Esophagus squamous epithelium (tissue), 5 donors: ENCODE results near the gene NRG3. TPM values are rescaled to one million over a fixed set of nuclear protein-coding genes. Genes with fewer than 3 reads are reported as not detected.

Experiments
- DNase-seq: peaks from one replicate; lab custom pipeline; 2025; lab: John Stamatoyannopoulos, UW
- H3K27ac ChIP-seq, 4 donors: fragments of 200-600 bp; sonication (generic); one replicate each; pipeline ENCODE4 v1.5.1; 2016 to 2019; ENCODE audit warnings: mild to moderate bottlenecking in 1 of 4
- H3K27me3 ChIP-seq, 4 donors: fragments of 200-600 bp; sonication (generic); 1 replicate in 3 of 4; 2 replicates in 1 of 4; pipeline versions ENCODE4 v1.5.1 to v1.6.0; 2017 to 2021; ENCODE audit warnings: antibody characterized with exemption in 1 of 4
- H3K36me3 ChIP-seq, 3 donors: fragments of 200-600 bp; sonication (generic); one replicate each; pipeline ENCODE4 v1.5.1; 2016 to 2019
- H3K4me1 ChIP-seq, 3 donors: fragments of 200-600 bp; sonication (generic); one replicate each; pipeline ENCODE4 v1.5.1; 2017 to 2019
- H3K4me3 ChIP-seq, 4 donors: fragments of 200-600 bp; sonication (generic); 1 replicate in 3 of 4; 2 replicates in 1 of 4; pipeline ENCODE4 v1.5.1; 2016 to 2019; ENCODE audit warnings: mild to moderate bottlenecking in 2 of 4, moderate library complexity in 1 of 4
- H3K9me3 ChIP-seq, 3 donors: fragments of 200-600 bp; sonication (generic); one replicate each; pipeline ENCODE4 v1.5.1; 2016 to 2019
- CTCF ChIP-seq, 6 experiments: fragments of 450-650 bp in 4 of 6; fragments of 200-600 bp in 2 of 6; sonication (generic) in 2 of 6; IDR thresholded peaks; one replicate each; pipeline ENCODE4 v1.5.1; 2016 to 2019; ENCODE audit warnings: antibody characterized with exemption in 6 of 6, mild to moderate bottlenecking in 4 of 6, moderate library complexity in 4 of 6
- POLR2A ChIP-seq, 4 donors: fragments of 450-650 bp; IDR thresholded peaks; one replicate each; pipeline ENCODE4 v1.6.1; 2017; ENCODE audit warnings: antibody characterized with exemption in 4 of 4, mild to moderate bottlenecking in 4 of 4, moderate library complexity in 3 of 4
- WGBS, 2 donors: methylation state at CpG; one replicate each; pipeline ENCODE4 v1.1.5; 2018; 5-methylcytosine and 5-hydroxymethylcytosine counted together
- intact Hi-C: fragments of 100-400 bp; cut with DNase I; formaldehyde crosslinking; loops from one replicate; pipeline ENCODE4 v1.15.0; 2022
- total RNA-seq, 4 donors: library from RNA; depleted of rRNA; stranded (reverse); fragments of >200 nt; gene quantifications; one replicate each; pipeline ENCODE4 v1.1.0, GENCODE V29; 2016
- donor health status: DM: yes; HTN: yes; CAD: no.

Gene NRG3
- total RNA-seq, 4 donors from 2014 or later: 0.19 TPM; not detected in 3

- Histone ChIP-seq H3K4me1 (no peaks in the 10 kb centered on the region), H3K9me3 (no peaks in the 10 kb centered on the region), H3K36me3 (no peaks in the 10 kb centered on the region), H3K4me3 (no peak overlapping the region), H3K27me3 (no peaks in the 10 kb centered on the region), H3K27ac (no peak overlapping the region)
- intact Hi-C loops: no loop called here
- no peak for DNase-seq
- 64 to 78% methylated on average over 6 to 7 of the region's 7 CpGs for whole genome bisulfite sequencing, 2 donors
- TF ChIP-seq POLR2A (IDR thresholded peaks at IDR 0.05) (no peak), CTCF (IDR thresholded peaks at IDR 0.05) (no peak)
These were observed 14.3 kb downstream of the NRG3 start for GRCh38 chr10:81889181-81889769.

- Histone ChIP-seq H3K9me3 (no peaks in the 10 kb centered on the region), H3K27me3 (no peaks in the 10 kb centered on the region), H3K36me3 (no peaks in the 10 kb centered on the region), H3K4me3 (no peak overlapping the region), H3K4me1 (no peaks in the 10 kb centered on the region), H3K27ac (no peak overlapping the region)
- no peak for DNase-seq
- 74 to 88% methylated on average over 8 of the region's 8 CpGs for WGBS, 2 donors
- TF ChIP-seq POLR2A (IDR thresholded peaks at IDR 0.05) (no peak), CTCF (IDR thresholded peaks at IDR 0.05) (no peak)
- intact Hi-C loops: no loop called here
These were observed 19.6 kb downstream of the NRG3 start for GRCh38 chr10:81894616-81895015.

GRCh38 chr10:81898518-81898917, 23.5 kb downstream of the NRG3 start:
- Histone ChIP-seq H3K4me1 (no peaks in the 10 kb centered on the region), H3K36me3 (no peaks in the 10 kb centered on the region), H3K9me3 (no peaks in the 10 kb centered on the region), H3K27me3 (no peaks in the 10 kb centered on the region), H3K4me3 (no peak overlapping the region), H3K27ac (no peak overlapping the region)
- no peak for DNase-seq
- intact Hi-C loops: no loop called here
- TF ChIP-seq POLR2A (IDR thresholded peaks at IDR 0.05) (no peak), CTCF (IDR thresholded peaks at IDR 0.05) (no peak)
- WGBS, 2 donors: 6 to 15% methylated on average over 1 of the region's 1 CpG

DNA sequence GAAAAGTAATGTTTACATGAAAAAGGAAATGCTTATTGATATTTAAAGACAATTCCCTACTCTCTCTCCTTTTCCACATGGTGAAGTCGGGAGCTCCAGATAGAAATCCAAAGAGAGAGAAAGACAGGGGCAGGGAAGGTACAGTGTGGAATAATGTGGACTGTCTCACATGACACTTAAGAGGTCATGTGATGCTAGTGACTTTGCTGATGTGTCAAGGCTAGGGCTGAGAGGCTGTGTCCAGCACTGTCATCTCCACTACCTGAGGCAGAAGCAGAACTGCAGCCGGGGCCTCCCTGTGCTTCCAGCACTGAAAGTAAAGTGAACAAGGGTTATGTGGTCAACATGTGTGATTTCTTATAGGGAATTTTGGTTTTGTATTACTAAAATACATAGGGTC, 26.0 kb downstream of the NRG3 start:
- Histone ChIP-seq H3K4me3 (no peak overlapping the region), H3K36me3 (no peaks in the 10 kb centered on the region), H3K9me3 (no peaks in the 10 kb centered on the region), H3K4me1 (no peaks in the 10 kb centered on the region), H3K27me3 (no peaks in the 10 kb centered on the region), H3K27ac (no peak overlapping the region)
- TF ChIP-seq POLR2A (IDR thresholded peaks at IDR 0.05) (no peak), CTCF (IDR thresholded peaks at IDR 0.05) (no peak)
- DNase-seq: no peak
- intact Hi-C loops: no loop called here
- WGBS, 2 donors: 93 to 96% methylated on average over 2 of the region's 2 CpGs

GRCh38 chr10:81903472-81903871, 28.5 kb downstream of the NRG3 start:
- DNase-seq: no peak
- intact Hi-C loops: no loop called here

More at GRCh38 chr10:81903472-81903871, 28.5 kb downstream of the NRG3 start:
- Histone ChIP-seq H3K27ac (no peak overlapping the region), H3K4me1 (no peaks in the 10 kb centered on the region), H3K27me3 (no peaks in the 10 kb centered on the region), H3K36me3 (no peaks in the 10 kb centered on the region), H3K9me3 (no peaks in the 10 kb centered on the region), H3K4me3 (no peak overlapping the region)
- WGBS, 2 donors: 72 to 73% methylated on average over 4 of the region's 4 CpGs
- TF ChIP-seq CTCF (IDR thresholded peaks at IDR 0.05): no peak
- no peak for TF ChIP-seq POLR2A (IDR thresholded peaks at IDR 0.05)
